ENCODE data around the gene RTN4RL1. TPM values are rescaled to one million over a fixed set of nuclear protein-coding genes. Genes with fewer than 3 reads are reported as not detected.

RTN4RL1 gene
- polyA plus RNA-seq, 1 donor (not counting 4 experiments of a cell fraction or from before 2014, with no cell fraction given) = 2.3 TPM

GRCh38 chr17:2034806-2035540, 9.8 kb upstream of the RTN4RL1 start:
- H3K9me3 ChIP-seq (ENCODE audit: control insufficient read depth, low read depth, low read length) = no peaks in the 10 kb centered on the region
- H3K4me3 ChIP-seq (ENCODE audit: control insufficient read depth in 2 of 3, extremely low read depth in 1 of 3, insufficient read depth in 2 of 3, low read depth in 1 of 3, low read length in 3 of 3) = no peak overlapping the region
- no peak for FAIRE-seq
- H4K20me1 ChIP-seq (ENCODE audit: control insufficient read depth, extremely low read depth, insufficient read depth, low read length) = no peaks in the 10 kb centered on the region
- DNase-seq (ENCODE audit: low read depth, low spot score) = no peak
- no peak overlapping the region for H2AFZ ChIP-seq (ENCODE audit: control insufficient read depth, low read length)
- no peaks in the 10 kb centered on the region for H3K9me1 ChIP-seq (ENCODE audit: control insufficient read depth, extremely low read depth, insufficient read depth, low read length)
- H3K4me1 ChIP-seq (ENCODE audit: control insufficient read depth, extremely low read depth, insufficient read depth, low read length) = peaks cover 6% of the 10 kb centered on the region
- H3K79me2 ChIP-seq (ENCODE audit: control insufficient read depth, insufficient read depth, low read length) = peaks cover 5% of the 10 kb centered on the region
- TF ChIP-seq EZH2 (IDR thresholded peaks at IDR 0.05; ENCODE audit: low read length) = no peak
- TF ChIP-seq, protein P1, sequence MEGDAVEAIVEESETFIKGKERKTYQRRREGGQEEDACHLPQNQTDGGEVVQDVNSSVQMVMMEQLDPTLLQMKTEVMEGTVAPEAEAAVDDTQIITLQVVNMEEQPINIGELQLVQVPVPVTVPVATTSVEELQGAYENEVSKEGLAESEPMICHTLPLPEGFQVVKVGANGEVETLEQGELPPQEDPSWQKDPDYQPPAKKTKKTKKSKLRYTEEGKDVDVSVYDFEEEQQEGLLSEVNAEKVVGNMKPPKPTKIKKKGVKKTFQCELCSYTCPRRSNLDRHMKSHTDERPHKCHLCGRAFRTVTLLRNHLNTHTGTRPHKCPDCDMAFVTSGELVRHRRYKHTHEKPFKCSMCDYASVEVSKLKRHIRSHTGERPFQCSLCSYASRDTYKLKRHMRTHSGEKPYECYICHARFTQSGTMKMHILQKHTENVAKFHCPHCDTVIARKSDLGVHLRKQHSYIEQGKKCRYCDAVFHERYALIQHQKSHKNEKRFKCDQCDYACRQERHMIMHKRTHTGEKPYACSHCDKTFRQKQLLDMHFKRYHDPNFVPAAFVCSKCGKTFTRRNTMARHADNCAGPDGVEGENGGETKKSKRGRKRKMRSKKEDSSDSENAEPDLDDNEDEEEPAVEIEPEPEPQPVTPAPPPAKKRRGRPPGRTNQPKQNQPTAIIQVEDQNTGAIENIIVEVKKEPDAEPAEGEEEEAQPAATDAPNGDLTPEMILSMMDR (optimal IDR thresholded peaks at IDR 0.05 in 1 of 3, IDR thresholded peaks at IDR 0.05 in 1 of 3, conservative IDR thresholded peaks at IDR 0.05 in 1 of 3; ENCODE audit: extremely low read depth in 1 of 3, insufficient read depth in 2 of 3, low read length in 3 of 3) = no peak
- dilution Hi-C loops (cut with MboI; ENCODE audit: extremely low pct_ligation_motif_present, low sequenced_read_pairs) = no loop called here
- H3K9ac ChIP-seq (ENCODE audit: control insufficient read depth, extremely low read depth, insufficient read depth, low read length) = peak overlapping the region; percentile 33
- no peak overlapping the region for H3K27ac ChIP-seq (ENCODE audit: control insufficient read depth, insufficient read depth, low read length)
- H3K4me2 ChIP-seq (ENCODE audit: control insufficient read depth, extremely low read depth, insufficient read depth, low read depth, low read length) = peak overlapping the region; percentile 16
- H3K36me3 ChIP-seq (ENCODE audit: control insufficient read depth in 2 of 2, extremely low read depth in 1 of 2, insufficient read depth in 2 of 2, low read length in 2 of 2) = peaks cover under 1 to 1% of the 10 kb centered on the region in 2 experiments
- no peaks in the 10 kb centered on the region for H3K27me3 ChIP-seq (ENCODE audit: control insufficient read depth, extremely low read depth, insufficient read depth, low read length)

GRCh38 chr17:2034157-2034556, 9.0 kb upstream of the RTN4RL1 start:
- TF ChIP-seq, protein P1 (optimal IDR thresholded peaks at IDR 0.05 in 1 of 3, IDR thresholded peaks at IDR 0.05 in 1 of 3, conservative IDR thresholded peaks at IDR 0.05 in 1 of 3; ENCODE audit: extremely low read depth in 1 of 3, insufficient read depth in 2 of 3, low read length in 3 of 3) = no peak
- TF ChIP-seq EZH2 (IDR thresholded peaks at IDR 0.05; ENCODE audit: low read length) = no peak
- Histone ChIP-seq H3K4me3 (ENCODE audit: control insufficient read depth in 2 of 3, extremely low read depth in 1 of 3, insufficient read depth in 2 of 3, low read depth in 1 of 3, low read length in 3 of 3) (no peak overlapping the region), H4K20me1 (ENCODE audit: control insufficient read depth, extremely low read depth, insufficient read depth, low read length) (no peaks in the 10 kb centered on the region), H3K27me3 (ENCODE audit: control insufficient read depth, extremely low read depth, insufficient read depth, low read length) (no peaks in the 10 kb centered on the region), H2AFZ (ENCODE audit: control insufficient read depth, low read length) (no peak overlapping the region), H3K9me1 (ENCODE audit: control insufficient read depth, extremely low read depth, insufficient read depth, low read length) (no peaks in the 10 kb centered on the region), H3K27ac (ENCODE audit: control insufficient read depth, insufficient read depth, low read length) (no peak overlapping the region), H3K4me1 (ENCODE audit: control insufficient read depth, extremely low read depth, insufficient read depth, low read length) (peaks cover 6% of the 10 kb centered on the region), H3K36me3 (ENCODE audit: control insufficient read depth in 2 of 2, extremely low read depth in 1 of 2, insufficient read depth in 2 of 2, low read length in 2 of 2) (peaks cover 0 to 1% of the 10 kb centered on the region in 2 experiments), H3K9me3 (ENCODE audit: control insufficient read depth, low read depth, low read length) (no peaks in the 10 kb centered on the region), H3K4me2 (ENCODE audit: control insufficient read depth, extremely low read depth, insufficient read depth, low read depth, low read length) (no peak overlapping the region), H3K9ac (ENCODE audit: control insufficient read depth, extremely low read depth, insufficient read depth, low read length) (no peak overlapping the region), H3K79me2 (ENCODE audit: control insufficient read depth, insufficient read depth, low read length) (peaks cover 5% of the 10 kb centered on the region)
- FAIRE-seq (no peak), DNase-seq (ENCODE audit: low read depth, low spot score) (no peak)
- dilution Hi-C loops (cut with MboI; ENCODE audit: extremely low pct_ligation_motif_present, low sequenced_read_pairs) = no loop called here

Data from keratinocyte (primary cell).